ENCODE data around the gene SLC9A9. TPM values are rescaled to one million over a fixed set of nuclear protein-coding genes. Genes with fewer than 3 reads are reported as not detected.

SLC9A9 gene
- polyA plus RNA-seq, 1 donor (not counting 4 experiments of a cell fraction or from before 2014, with no cell fraction given): 5.2 TPM

GRCh38 chr3:143235614-143236204 lies 612.6 kb downstream of the SLC9A9 start:
- H4K20me1 ChIP-seq (ENCODE audit: control insufficient read depth, extremely low read depth, insufficient read depth, low read length): no peaks in the 10 kb centered on the region
- no peaks in the 10 kb centered on the region for H3K9me3 ChIP-seq (ENCODE audit: control insufficient read depth, low read depth, low read length)
- H3K79me2 ChIP-seq (ENCODE audit: control insufficient read depth, insufficient read depth, low read length): no peaks in the 10 kb centered on the region
- no peak overlapping the region for H2AFZ ChIP-seq (ENCODE audit: control insufficient read depth, low read length)
- no peak for DNase-seq (ENCODE audit: low read depth, low spot score)
- H3K27me3 ChIP-seq (ENCODE audit: control insufficient read depth, extremely low read depth, insufficient read depth, low read length): peaks cover 4% of the 10 kb centered on the region
- H3K9me1 ChIP-seq (ENCODE audit: control insufficient read depth, extremely low read depth, insufficient read depth, low read length): no peaks in the 10 kb centered on the region
- no peaks in the 10 kb centered on the region for H3K4me1 ChIP-seq (ENCODE audit: control insufficient read depth, extremely low read depth, insufficient read depth, low read length)
- no peak overlapping the region for H3K27ac ChIP-seq (ENCODE audit: control insufficient read depth, insufficient read depth, low read length)
- TF ChIP-seq CTCF (optimal IDR thresholded peaks at IDR 0.05 in 1 of 3, IDR thresholded peaks at IDR 0.05 in 1 of 3, conservative IDR thresholded peaks at IDR 0.05 in 1 of 3; ENCODE audit: extremely low read depth in 1 of 3, insufficient read depth in 2 of 3, low read length in 3 of 3) (no peak), EZH2 (IDR thresholded peaks at IDR 0.05; ENCODE audit: low read length) (no peak)
- H3K9ac ChIP-seq (ENCODE audit: control insufficient read depth, extremely low read depth, insufficient read depth, low read length): no peak overlapping the region
- dilution Hi-C loops (cut with MboI; ENCODE audit: extremely low pct_ligation_motif_present, low sequenced_read_pairs): no loop called here
- no peak for FAIRE-seq
- no peak overlapping the region for H3K4me3 ChIP-seq (ENCODE audit: control insufficient read depth in 2 of 3, extremely low read depth in 1 of 3, insufficient read depth in 2 of 3, low read depth in 1 of 3, low read length in 3 of 3)
- H3K36me3 ChIP-seq (ENCODE audit: control insufficient read depth in 2 of 2, extremely low read depth in 1 of 2, insufficient read depth in 2 of 2, low read length in 2 of 2): no peaks in the 10 kb centered on the region
- no peak overlapping the region for H3K4me2 ChIP-seq (ENCODE audit: control insufficient read depth, extremely low read depth, insufficient read depth, low read depth, low read length)

- Histone ChIP-seq H3K27me3 (ENCODE audit: control insufficient read depth, extremely low read depth, insufficient read depth, low read length) (peaks cover 4% of the 10 kb centered on the region), H3K9me3 (ENCODE audit: control insufficient read depth, low read depth, low read length) (no peaks in the 10 kb centered on the region), H3K9me1 (ENCODE audit: control insufficient read depth, extremely low read depth, insufficient read depth, low read length) (no peaks in the 10 kb centered on the region), H3K4me1 (ENCODE audit: control insufficient read depth, extremely low read depth, insufficient read depth, low read length) (no peaks in the 10 kb centered on the region), H3K27ac (ENCODE audit: control insufficient read depth, insufficient read depth, low read length) (no peak overlapping the region), H3K36me3 (ENCODE audit: control insufficient read depth in 2 of 2, extremely low read depth in 1 of 2, insufficient read depth in 2 of 2, low read length in 2 of 2) (no peaks in the 10 kb centered on the region), H3K79me2 (ENCODE audit: control insufficient read depth, insufficient read depth, low read length) (no peaks in the 10 kb centered on the region), H2AFZ (ENCODE audit: control insufficient read depth, low read length) (no peak overlapping the region), H4K20me1 (ENCODE audit: control insufficient read depth, extremely low read depth, insufficient read depth, low read length) (no peaks in the 10 kb centered on the region), H3K4me2 (ENCODE audit: control insufficient read depth, extremely low read depth, insufficient read depth, low read depth, low read length) (no peak overlapping the region), H3K4me3 (ENCODE audit: control insufficient read depth in 2 of 3, extremely low read depth in 1 of 3, insufficient read depth in 2 of 3, low read depth in 1 of 3, low read length in 3 of 3) (no peak overlapping the region), H3K9ac (ENCODE audit: control insufficient read depth, extremely low read depth, insufficient read depth, low read length) (no peak overlapping the region)
- no peak for FAIRE-seq
- TF ChIP-seq EZH2 (IDR thresholded peaks at IDR 0.05; ENCODE audit: low read length): no peak
- no peak for TF ChIP-seq CTCF (optimal IDR thresholded peaks at IDR 0.05 in 1 of 3, IDR thresholded peaks at IDR 0.05 in 1 of 3, conservative IDR thresholded peaks at IDR 0.05 in 1 of 3; ENCODE audit: extremely low read depth in 1 of 3, insufficient read depth in 2 of 3, low read length in 3 of 3)
- dilution Hi-C loops (cut with MboI; ENCODE audit: extremely low pct_ligation_motif_present, low sequenced_read_pairs): no loop called here
- DNase-seq (ENCODE audit: low read depth, low spot score): no peak
These were observed 613.7 kb downstream of the SLC9A9 start for GRCh38 chr3:143234526-143234925.

Data from keratinocyte (primary cell).